GM11168 (cell line): ENCODE measurements around the gene PYGL.

Experiments used
- in situ Hi-C: fragments of 300-500 bp; cut with MboI; formaldehyde crosslinking; loops from one replicate; pipeline ENCODE4 v1.12.0; 2022; ENCODE audit warnings: low sequenced_read_pairs; ENCODE audit not compliant: unreplicated experiment

PYGL gene

DNA sequence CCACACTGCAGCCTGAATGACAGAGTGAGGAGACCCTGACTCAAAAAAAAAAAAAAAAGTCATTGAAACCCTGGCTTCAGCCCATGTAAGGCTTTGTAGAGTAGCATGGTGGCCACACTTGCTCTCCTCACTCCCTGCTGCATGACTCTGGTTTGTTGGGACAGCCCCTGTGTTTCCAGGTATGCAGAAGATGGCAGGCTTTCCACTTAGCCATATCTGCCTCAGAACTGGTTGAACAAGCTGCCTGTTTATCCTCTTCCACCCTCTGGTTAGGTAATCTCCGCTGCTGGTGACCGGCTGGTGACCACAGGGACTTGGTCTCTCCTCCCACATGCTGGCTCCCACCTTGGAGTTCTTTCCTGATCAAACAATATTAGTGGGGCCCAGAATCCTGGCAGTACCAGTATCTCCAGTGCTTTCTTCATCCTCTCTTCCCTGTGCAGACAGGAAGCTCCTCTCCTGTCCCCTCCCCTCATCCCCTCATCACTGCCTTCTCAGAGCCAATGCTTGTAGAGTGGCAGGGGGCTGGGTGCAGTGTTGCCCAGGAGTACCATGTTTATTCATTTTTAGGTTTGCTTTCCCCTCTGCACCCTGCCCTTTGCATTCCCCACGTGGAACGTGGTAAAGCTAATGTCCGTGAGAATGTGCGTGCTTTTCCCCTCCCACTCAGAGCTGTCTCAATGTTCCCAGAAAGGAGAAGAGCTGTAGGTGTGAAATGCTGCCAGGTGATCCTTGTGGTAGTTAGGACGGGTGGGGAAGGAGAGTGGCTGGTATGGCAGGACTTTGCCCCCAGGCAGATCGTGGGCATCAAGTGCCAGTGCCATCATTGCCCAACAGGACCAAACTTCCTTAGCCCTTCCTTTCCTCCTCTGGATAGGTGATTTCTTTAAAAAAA lies 61.1 kb downstream of the PYGL start:
- in situ Hi-C loops, result no loop called here

DNA sequence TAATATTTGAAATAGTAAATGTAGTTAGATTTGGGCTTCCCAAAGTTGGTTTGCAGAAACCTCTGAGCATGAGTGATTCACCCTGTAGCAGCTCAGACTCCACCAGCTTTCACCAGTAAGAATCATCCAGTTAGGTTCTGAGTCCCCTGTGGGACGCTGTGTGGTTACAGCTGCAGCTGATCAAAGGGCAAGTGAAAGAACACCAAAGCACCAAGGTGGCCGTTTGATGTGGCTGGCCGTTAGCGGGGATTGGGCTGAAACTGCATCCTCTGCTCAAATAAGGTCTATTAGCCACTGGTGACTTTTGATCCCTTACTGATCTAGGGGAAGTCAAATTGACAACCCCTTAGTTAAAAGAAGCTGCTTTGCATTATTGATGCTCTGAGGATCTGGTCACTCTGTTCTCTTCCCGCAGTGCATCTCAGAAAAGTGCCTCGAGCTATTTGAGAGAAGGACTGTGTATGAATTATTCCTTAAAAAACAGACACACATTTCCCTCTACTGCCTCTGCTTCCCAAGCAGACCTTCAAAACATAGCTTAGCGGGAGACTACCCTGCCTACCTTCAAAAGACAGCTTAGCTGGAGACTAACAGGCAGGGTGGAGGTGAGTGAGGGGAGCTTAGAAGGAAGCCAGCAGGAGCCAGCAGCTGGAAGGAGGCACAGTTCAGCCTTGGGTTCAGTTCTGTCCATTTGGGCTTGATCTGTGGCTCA lies 68.8 kb downstream of the PYGL start:
- in situ Hi-C loops, result no loop called here

- in situ Hi-C loops, result loop anchor here (25.0 kb wide), 1 partner anchor 287 kb away; no protein-coding TSS in a partner anchor
Observed at GRCh38 chr14:50874757-50875156, 69.5 kb downstream of the PYGL start.

- in situ Hi-C loops, result loop anchor here (25.0 kb wide), 1 partner anchor 285 kb away; no protein-coding TSS in a partner anchor
Observed at GRCh38 chr14:50871914-50872732, 72.2 kb downstream of the PYGL start, which contains the start of gene ABHD12B. Gene ABHD12B (plus strand): TSS chr14:50872053. CDS start chr14:50872175, 122 bp downstream.

- in situ Hi-C loops, result loop anchor here (25.0 kb wide), 1 partner anchor 284 kb away; no protein-coding TSS in a partner anchor
Observed at GRCh38 chr14:50871228-50871627, 73.1 kb downstream of the PYGL start.

DNA sequence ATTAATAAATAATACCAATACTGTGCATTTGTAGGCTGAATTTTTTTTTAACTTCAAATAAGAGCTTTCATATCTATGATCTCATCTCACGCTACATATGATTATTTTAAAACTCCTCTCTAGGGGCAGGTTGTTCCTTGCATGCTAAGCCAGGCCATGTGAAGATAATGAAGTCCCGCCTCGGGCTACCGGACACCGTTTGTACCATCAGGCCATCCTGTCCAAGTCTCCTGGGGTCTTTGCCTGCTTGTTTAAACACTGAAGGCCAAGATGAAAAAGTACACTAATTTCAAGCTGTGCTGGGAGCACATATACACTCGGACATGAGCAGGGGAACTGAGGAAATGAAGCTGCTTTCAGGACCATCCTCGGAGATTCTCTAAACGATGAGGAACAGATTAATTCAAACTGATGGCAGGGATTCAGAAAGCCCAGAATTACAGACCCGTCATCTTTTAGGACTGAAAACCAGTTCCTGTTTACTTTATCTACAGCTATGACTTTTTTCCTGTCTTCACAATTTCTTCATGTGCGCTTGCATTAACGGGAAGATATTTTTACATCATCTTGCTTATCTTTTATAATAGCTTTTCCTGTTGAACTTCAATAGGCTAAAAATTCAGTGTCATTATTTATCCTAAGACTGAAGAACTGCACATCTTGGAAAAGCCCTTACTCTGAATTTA lies 78.7 kb downstream of the PYGL start:
- in situ Hi-C loops, result loop anchor here (25.0 kb wide), 1 partner anchor 278 kb away; no protein-coding TSS in a partner anchor

- in situ Hi-C loops, result loop anchor here (25.0 kb wide), 1 partner anchor 278 kb away; no protein-coding TSS in a partner anchor
Observed at GRCh38 chr14:50864946-50865345, 79.3 kb downstream of the PYGL start.

- in situ Hi-C loops, result loop anchor here (25.0 kb wide), 1 partner anchor 277 kb away; no protein-coding TSS in a partner anchor
Observed at GRCh38 chr14:50864237-50864636, 80.0 kb downstream of the PYGL start.

DNA sequence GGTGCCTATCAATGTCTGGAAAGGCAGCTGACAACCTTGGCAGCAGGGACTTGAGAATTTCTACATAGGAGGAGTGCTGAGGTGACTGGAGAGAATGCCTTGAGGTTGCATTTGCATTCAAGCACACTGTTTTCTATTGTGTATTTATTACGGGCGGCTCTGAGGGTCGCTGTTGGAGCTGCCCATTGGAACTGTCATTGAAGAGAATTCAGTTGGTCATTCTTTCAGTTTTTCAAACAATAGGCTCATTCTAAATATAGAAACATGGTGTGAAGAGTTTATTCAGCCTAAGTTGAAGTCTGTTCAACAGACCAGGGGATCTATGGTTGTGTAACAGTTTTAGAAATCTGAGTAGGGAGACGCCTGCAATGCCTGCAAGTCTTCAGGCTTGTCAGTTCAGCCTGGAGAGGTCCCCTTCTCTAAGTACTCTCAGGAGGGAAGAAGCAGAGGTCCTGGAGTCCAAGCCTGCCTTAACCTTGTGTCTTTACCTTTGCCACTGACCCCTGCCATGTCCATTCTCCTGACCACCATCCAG lies 82.2 kb downstream of the PYGL start:
- in situ Hi-C loops, result loop anchor here (25.0 kb wide), 1 partner anchor 275 kb away; no protein-coding TSS in a partner anchor

GRCh38 chr14:50860478-50861086 lies 83.7 kb downstream of the PYGL start:
- in situ Hi-C loops, result loop anchor here (25.0 kb wide), 1 partner anchor 273 kb away; no protein-coding TSS in a partner anchor

DNA sequence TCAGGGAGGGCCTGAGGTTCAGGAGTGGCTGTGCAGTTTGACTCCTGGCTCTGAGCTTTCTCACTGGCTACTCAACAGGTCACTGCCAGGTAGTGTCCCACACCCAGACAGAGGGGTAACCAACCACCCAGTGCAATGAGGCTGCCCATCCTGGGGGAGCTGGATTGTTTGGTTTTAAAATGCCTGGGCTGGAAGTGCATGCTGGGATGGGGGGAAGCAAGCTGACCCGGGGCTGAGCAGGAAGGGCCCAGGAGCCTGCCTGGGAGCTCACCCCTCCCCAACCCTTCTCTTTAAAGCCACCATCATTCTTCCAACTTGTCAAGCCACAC lies 85.0 kb downstream of the PYGL start:
- in situ Hi-C loops, result loop anchor here (5.0 to 25.0 kb wide), 2 partner anchors 72 to 272 kb away; no protein-coding TSS in a partner anchor

GRCh38 chr14:50856660-50857059 lies 87.6 kb downstream of the PYGL start:
- in situ Hi-C loops, result loop anchor here (5.0 to 25.0 kb wide), 2 partner anchors 69 to 269 kb away; no protein-coding TSS in a partner anchor

GRCh38 chr14:50855558-50855957 lies 88.7 kb downstream of the PYGL start:
- in situ Hi-C loops, result loop anchor here (5.0 to 25.0 kb wide), 2 partner anchors 68 to 268 kb away; no protein-coding TSS in a partner anchor
